SJCRH30 (cell line): ENCODE data around the gene GLI1. TPM values are rescaled to one million over a fixed set of nuclear protein-coding genes. Genes with fewer than 3 reads are reported as not detected.
"Not testable (repeated sequence)": the region's sequence is repeated elsewhere in the genome, so short reads cannot be mapped to it uniquely, and the experiment has no call there.

ENCODE experiments used
- DNase-seq, 2 experiments: peaks; one replicate each; pipeline ENCODE4 v3.0.0-alpha.2; 2015 to 2020
- H3K27ac ChIP-seq: fragments of 250-450 bp; sonication (Bioruptor Pico); 2 replicates; pipeline ENCODE4 v1.5.1; 2020; ENCODE audit warnings: mild to moderate bottlenecking, moderate library complexity
- H3K27me3 ChIP-seq: fragments of 250-450 bp; sonication (Bioruptor Pico); 2 replicates; pipeline ENCODE4 v1.5.1; 2020; ENCODE audit warnings: mild to moderate bottlenecking, moderate library complexity
- H3K36me3 ChIP-seq: fragments of 250-450 bp; sonication (Bioruptor Pico); 2 replicates; pipeline ENCODE4 v1.5.1; 2020; ENCODE audit warnings: mild to moderate bottlenecking, moderate library complexity
- H3K4me1 ChIP-seq: fragments of 250-450 bp; sonication (Bioruptor Pico); 2 replicates; pipeline ENCODE4 v1.5.1; 2020; ENCODE audit warnings: mild to moderate bottlenecking, moderate library complexity
- H3K4me3 ChIP-seq: fragments of 250-450 bp; sonication (Bioruptor Pico); 2 replicates; pipeline ENCODE4 v1.5.1; 2020; ENCODE audit warnings: mild to moderate bottlenecking, moderate library complexity
- H3K9me3 ChIP-seq: fragments of 250-450 bp; sonication (Bioruptor Pico); replicated peaks from 2 replicates; pipeline ENCODE4 v1.5.1; 2020; ENCODE audit warnings: mild to moderate bottlenecking, moderate library complexity
- total RNA-seq: library from RNA; depleted of rRNA; stranded (reverse); fragments of >200 nt; shearing (Covaris generic); gene quantifications from 2 replicates; pipeline ENCODE4 v1.2.3, GENCODE V29; 2014; rRNA removed

Gene GLI1
- total RNA-seq: 171 and 174 TPM in 2 replicates

DNA sequence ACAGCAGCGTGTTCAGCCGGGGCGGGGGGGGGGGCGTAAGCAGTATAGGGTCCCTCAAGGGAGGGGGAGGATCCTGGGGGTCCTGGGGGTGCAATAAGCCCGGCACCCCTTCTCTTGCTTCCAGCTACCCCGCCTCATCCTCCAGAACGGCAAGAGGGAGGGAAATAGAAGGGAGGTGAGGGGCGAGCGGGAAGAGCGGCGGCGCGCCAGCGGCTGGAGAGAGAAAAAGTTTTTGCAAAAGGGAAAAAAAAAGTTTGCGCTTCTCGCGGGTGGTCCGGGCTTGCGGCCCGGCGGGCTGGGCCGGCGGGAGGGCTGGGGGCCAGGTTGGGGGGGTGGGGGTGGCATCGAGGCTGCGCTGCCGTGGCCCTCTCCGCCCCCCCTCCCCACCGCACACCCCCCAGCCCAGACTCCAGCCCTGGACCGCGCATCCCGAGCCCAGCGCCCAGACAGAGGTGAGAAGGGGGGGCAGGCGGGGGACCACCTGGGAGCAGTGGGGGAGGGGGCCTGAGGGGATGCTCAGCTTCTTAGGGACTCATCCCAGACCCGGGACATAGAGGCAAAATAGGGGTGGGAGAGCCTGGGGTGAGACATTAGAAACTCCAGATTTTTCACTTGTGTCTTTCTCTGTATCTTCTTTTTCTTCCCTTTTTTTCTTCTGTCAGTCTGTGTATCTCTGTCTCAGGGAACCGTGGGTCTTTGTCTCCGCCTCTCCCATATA lies at the start of gene GLI1:
TSS of gene GLI1 (plus strand) at position 36 of the 718 bp plus-strand sequence. CDS start 3,907 bp downstream, outside the sequence.
- peaks cover 52% of the 10 kb centered on the region for H3K4me1 ChIP-seq
- no peaks in the 10 kb centered on the region for H3K9me3 ChIP-seq
- H3K36me3 ChIP-seq: peaks cover 5% of the 10 kb centered on the region
- no peaks in the 10 kb centered on the region for H3K27me3 ChIP-seq
- H3K4me3 ChIP-seq: peak within 1 kb of the TSS; percentile 87
- peak; percentile 93 to 94 for DNase-seq
- peak within 1 kb of the TSS; percentile 95 for H3K27ac ChIP-seq

DNA sequence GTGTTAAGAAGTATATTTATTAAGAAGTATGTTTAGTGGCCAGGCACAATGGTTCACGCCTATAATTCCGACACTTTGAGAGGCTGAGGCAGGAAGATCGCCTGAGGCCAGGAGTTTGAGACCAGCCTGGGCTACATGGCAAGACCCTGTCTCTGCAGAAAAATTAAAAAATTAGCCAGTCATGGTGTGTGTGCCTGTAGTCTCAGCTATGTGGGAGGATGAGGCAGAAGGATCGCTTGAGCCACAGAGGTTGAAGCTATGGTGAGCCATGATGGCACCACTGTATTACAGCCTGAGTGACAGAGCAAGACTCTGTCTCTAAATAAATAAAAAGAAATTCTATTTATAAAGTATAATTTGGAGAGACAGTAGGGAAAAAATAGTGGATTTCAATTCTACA lies 49.1 kb upstream of the GLI1 start:
- H3K36me3 ChIP-seq: peaks cover 7% of the 10 kb centered on the region; the same call in 1 of the 2 replicates
- peak in 1 of 2 experiments; percentile 15 for DNase-seq
- no peak overlapping the region for H3K27ac ChIP-seq
- no peaks in the 10 kb centered on the region for H3K27me3 ChIP-seq
- H3K9me3 ChIP-seq: no peaks in the 10 kb centered on the region
- H3K4me3 ChIP-seq: no peak overlapping the region
- H3K4me1 ChIP-seq: no peaks in the 10 kb centered on the region; the same call in 1 of the 2 replicates

DNA sequence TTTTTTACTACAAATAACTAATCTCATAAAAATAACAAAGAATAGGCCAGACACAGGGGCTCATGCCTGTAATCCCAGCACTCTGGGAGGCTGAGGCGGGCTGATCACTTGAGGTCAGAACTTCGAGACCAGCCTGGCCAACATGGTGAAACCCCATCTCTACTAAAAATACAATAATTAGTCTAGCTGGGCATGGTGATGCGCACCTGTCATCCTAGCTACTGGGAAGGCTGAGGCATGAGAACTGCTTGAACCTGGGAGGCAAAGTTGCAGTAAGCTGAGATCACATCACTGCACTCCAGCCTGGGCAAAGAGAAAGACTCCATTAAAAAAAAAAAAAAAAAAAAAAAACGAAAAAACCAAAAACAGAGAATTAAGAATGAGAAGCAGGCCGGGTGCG lies 45.4 kb upstream of the GLI1 start:
- DNase-seq: peak; percentile 53 to 70
- H3K9me3 ChIP-seq, H3K4me3 ChIP-seq, H3K27ac ChIP-seq, H3K27me3 ChIP-seq, H3K36me3 ChIP-seq, H3K4me1 ChIP-seq: not testable (repeated sequence)

DNA sequence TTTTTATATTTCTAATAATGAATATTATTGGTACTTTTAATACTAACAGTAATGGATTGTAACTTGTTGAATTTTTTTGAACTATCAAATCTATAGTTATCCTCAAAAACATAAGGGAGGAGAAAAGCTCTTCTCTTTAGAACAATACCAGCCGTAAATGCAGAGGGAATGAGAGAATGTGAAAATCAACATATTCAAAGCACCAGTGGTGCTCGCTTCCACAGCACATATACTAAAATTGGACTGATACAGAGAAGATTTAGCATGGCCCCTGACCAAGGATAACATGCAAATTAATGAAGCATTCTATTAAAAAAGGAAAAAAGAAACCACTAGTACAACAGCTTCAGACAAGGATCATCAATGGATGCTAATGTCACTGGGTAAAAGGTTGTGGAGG lies 44.5 kb upstream of the GLI1 start:
- peaks cover 10% of the 10 kb centered on the region; the same call in 1 of the 2 replicates for H3K36me3 ChIP-seq
- no peak for DNase-seq
- H3K4me3 ChIP-seq: no peak overlapping the region
- no peaks in the 10 kb centered on the region for H3K9me3 ChIP-seq
- H3K27ac ChIP-seq: no peak overlapping the region
- H3K4me1 ChIP-seq: 0 out of 2 replicates have a peak, but pooled peaks cover 3% of the 10 kb centered on the region
- H3K27me3 ChIP-seq: no peaks in the 10 kb centered on the region

DNA sequence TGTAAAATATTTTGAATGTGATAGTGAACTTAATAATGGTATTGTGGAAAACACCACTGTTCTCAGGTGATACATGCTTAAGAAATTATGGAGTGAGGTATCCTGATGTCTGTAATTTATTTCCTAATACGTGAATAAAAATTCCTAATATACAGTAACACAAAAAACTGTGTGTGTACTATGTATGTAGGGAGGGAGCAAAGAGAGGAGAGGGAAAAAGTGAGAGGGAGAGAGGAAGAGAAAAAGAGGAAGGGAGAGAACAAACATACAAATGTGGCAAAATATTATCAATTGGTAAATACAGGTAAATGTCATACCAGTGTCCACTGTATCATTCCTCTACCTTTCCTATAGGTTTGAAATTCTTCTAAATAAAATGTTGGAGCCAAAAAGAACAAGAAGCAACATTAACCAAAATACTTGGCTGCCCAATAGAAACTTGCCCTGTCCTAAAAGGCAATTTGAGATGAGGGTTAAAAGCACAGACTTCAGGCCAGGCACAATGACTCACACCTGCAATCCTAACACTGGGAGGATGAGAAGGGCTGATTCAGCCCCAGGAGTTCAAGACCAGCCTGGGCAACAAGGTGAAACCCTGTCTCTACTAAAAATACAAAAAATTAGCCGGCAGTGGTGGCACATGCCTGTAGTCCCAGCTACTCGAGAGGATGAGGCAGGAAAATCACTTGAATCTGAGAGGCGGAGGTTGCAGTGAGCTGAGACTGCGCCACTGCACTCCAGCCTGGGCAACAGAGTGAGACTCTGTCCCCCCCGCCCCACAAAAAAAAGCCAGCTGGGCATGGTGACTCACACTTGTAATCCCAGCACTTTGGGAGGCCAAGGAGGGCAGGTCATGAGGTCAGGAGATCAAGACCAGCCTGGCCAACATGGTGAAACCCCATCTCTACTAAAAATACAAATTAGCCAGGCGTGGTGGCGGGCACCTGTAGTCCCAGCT lies 43.3 kb upstream of the GLI1 start:
- Histone ChIP-seq H3K36me3 (peaks cover 11% of the 10 kb centered on the region; the same call in 1 of the 2 replicates), H3K9me3 (no peaks in the 10 kb centered on the region), H3K4me3 (no peak overlapping the region), H3K27ac (no peak overlapping the region), H3K4me1 (0 out of 2 replicates have a peak, but pooled peaks cover 3% of the 10 kb centered on the region), H3K27me3 (no peaks in the 10 kb centered on the region)
- peak in 1 of 2 experiments; percentile 64 for DNase-seq

DNA sequence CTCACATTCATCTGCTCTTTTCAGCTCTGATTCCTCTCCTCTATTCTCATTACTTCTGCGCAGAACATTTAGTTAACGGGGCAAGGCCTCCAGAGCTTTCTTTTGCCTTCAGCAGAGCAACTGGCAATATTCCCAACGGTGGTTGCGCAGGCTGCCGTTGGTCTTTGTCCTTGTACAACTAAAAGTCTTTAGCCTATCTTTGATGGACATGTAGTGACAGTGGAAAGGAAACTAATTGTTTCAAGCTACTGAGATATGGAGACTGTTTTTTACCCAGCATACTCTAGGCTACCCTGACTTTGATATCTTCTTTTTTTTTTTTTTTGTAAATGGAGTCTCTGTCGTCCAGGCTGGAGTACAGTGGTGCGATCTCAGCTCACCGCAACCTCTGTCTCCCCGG lies 41.3 kb upstream of the GLI1 start:
- Histone ChIP-seq H3K27me3 (no peaks in the 10 kb centered on the region), H3K36me3 (peaks cover 28% of the 10 kb centered on the region), H3K27ac (no peak overlapping the region), H3K4me1 (0 out of 2 replicates have a peak, but pooled peaks cover 3% of the 10 kb centered on the region), H3K9me3 (0 out of 2 replicates have a peak, but pooled peaks cover 4% of the 10 kb centered on the region), H3K4me3 (no peak overlapping the region)
- no peak for DNase-seq

DNA sequence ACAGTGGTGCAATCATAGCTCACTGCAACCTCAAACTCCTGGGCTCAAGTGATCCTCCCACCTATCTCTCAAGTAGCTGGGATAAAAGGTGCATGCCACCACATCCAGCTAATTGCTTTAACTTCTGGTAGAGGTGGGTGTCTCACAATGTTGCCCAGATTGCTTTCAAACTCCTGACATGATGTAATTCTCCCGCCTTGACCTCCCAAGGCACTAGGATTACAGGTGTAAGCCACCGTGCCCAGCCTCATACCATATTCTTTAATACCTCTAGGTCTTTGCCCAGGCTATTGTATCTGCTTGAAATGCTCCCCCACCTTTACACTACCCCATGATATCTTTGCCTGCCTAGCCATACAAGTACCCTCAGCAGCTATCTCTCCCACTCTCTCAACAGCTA lies 40.1 kb upstream of the GLI1 start:
- Histone ChIP-seq H3K9me3 (0 out of 2 replicates have a peak, but pooled peaks cover 4% of the 10 kb centered on the region), H3K27ac (no peak overlapping the region), H3K36me3 (peaks cover 35% of the 10 kb centered on the region), H3K4me3 (no peak overlapping the region), H3K27me3 (no peaks in the 10 kb centered on the region), H3K4me1 (0 out of 2 replicates have a peak, but pooled peaks cover 3% of the 10 kb centered on the region)
- no peak for DNase-seq

DNA sequence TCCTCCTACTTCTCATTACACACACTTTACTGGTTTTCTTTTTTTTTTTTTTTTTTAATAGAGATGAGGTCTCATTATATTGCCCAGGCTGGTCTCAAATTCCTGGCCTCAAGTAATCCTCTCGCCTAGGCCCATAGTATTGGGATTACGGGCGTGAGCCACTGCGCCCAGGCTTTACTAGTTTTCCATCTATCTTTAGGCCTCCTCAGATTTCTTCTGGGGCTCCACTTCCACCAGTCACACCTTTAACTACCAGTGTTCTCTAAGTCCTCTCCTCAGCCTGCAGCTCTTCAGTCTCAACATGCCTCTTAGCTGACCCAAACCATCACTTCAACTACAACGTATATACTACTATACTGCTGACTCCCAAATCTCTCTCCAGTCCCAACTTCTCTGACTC lies 39.1 kb upstream of the GLI1 start:
- 0 out of 2 replicates have a peak, but pooled peaks cover 4% of the 10 kb centered on the region for H3K9me3 ChIP-seq
- no peak overlapping the region for H3K4me3 ChIP-seq
- no peak for DNase-seq
- 0 out of 2 replicates have a peak, but pooled peaks cover 3% of the 10 kb centered on the region for H3K4me1 ChIP-seq
- H3K27ac ChIP-seq: no peak overlapping the region
- no peaks in the 10 kb centered on the region for H3K27me3 ChIP-seq
- H3K36me3 ChIP-seq: peaks cover 37% of the 10 kb centered on the region

DNA sequence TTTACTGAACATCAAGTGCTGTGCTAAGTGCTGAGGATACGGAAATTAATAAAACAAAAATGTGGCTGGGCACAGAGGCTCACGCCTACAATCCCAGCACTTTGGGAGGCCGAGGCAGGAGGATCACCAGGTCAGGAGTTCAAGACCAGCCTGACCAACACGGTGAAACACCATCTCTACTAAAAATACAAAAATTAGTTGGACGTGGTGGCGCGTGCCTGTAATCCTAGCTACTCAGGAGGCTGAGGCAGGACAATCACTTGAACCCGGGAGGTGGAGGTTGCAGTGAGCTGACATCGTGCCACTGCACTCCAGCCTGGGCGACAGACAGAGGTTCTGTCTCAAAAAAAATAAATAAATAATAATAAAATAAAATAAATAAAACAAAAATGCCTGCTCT lies 32.6 kb upstream of the GLI1 start:
- H3K36me3 ChIP-seq: peaks cover 28% of the 10 kb centered on the region
- H3K4me3 ChIP-seq, H3K9me3 ChIP-seq, H3K27me3 ChIP-seq, DNase-seq, H3K27ac ChIP-seq, H3K4me1 ChIP-seq: not testable (repeated sequence)

DNA sequence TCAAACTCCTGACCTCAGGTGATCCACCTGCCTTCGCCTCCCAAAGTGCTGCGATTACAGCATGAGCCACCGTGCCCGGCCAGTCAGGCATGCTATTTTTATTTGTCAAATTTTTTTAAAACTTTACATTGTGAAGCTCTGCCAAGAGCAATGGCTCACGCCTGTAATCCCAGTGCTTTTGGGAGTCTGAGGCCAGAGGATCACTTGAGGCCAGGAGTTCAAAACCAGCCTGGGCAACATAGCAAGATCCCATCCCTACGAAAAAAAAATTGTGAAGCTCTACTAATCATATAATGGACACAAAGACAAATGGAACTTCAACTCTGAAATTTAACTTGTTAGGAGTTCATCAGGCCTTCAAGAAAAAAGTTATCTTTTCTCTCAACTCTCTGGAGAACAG lies 30.6 kb upstream of the GLI1 start:
- H3K9me3 ChIP-seq: no peaks in the 10 kb centered on the region
- H3K27ac ChIP-seq: no peak overlapping the region
- no peaks in the 10 kb centered on the region for H3K27me3 ChIP-seq
- H3K36me3 ChIP-seq: peaks cover 13% of the 10 kb centered on the region
- no peak overlapping the region for H3K4me3 ChIP-seq
- DNase-seq: no peak
- H3K4me1 ChIP-seq: peaks cover 7% of the 10 kb centered on the region

DNA sequence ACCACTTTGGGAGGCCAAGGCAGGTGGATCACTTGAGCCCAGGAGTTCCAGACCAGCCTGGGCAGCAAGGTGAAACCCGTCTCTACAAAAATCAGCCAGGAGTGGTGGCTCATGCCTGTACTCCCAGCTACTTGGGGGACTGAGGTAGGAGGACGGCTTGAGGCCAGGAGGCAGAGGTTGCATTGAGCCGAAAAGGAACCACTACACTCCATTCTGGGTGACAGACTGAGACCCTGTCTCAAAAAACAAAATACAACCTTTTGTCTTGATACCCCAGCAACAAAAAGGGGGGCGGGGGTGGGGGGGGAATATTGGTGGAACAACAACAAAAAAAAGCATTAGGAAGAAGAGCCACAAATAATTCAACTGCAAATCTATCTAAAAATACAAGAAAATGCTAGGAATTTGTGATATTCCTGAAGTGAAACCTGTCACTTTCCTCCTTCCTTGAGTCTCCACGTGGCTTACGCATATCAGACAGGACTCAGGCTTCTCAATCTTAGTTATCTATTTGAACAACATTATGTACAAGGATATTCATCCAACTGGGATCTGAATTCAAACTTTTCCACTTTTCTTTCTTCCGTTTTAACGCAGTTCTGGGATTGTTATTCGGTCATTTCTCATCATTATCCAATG lies 30.0 kb upstream of the GLI1 start:
- Histone ChIP-seq H3K9me3 (no peaks in the 10 kb centered on the region), H3K36me3 (peaks cover 9% of the 10 kb centered on the region), H3K4me3 (peak overlapping the region; percentile 65), H3K27me3 (no peaks in the 10 kb centered on the region), H3K4me1 (peaks cover 7% of the 10 kb centered on the region), H3K27ac (peak overlapping the region; percentile 60)
- DNase-seq: peak in 1 of 2 experiments; percentile 64

DNA sequence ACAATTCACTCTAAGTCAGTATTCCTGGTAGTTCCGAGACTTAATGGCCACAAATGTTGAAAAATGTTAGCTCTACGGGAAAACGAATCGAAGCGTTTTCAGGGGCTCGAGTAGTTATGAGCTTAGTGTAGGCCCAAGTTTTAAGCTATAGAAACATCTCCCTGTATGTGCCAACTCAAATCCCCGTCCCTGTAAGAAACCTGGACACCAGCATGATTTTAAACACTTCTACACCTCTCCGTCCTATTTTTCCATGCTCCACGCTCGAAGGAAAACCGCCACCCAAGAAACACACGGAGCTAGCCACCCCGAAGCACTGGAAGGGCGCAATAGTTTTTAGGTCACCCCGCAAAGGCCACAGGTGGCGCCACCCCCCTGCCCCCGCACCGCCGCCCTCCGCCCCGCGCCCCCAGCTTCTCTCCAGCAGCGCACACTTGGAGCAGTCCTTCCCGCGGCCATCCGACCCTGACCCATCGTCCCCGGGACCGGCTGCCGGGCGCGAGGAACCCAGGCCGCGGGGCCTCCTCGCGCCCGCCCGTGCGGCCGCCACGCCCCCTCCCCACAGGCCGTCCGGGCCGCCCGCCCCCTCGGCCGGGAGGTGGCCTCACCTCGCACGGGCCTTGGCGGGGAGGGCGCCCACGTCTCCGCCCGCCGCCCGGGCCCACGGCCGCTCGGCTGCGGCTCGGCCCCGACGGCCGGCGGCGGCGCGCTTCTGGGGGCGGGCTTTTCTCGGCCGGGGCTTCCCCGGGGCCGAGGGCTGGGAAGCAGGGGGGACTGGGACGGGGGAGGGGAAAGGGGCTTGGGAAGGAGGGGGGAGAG lies 29.3 kb upstream of the GLI1 start:
- no peaks in the 10 kb centered on the region for H3K9me3 ChIP-seq
- H3K4me3 ChIP-seq: peak overlapping the region; percentile 65
- H3K4me1 ChIP-seq: peaks cover 7% of the 10 kb centered on the region
- H3K27ac ChIP-seq: peak overlapping the region; percentile 60
- H3K36me3 ChIP-seq: peaks cover 8% of the 10 kb centered on the region
- no peaks in the 10 kb centered on the region for H3K27me3 ChIP-seq
- peak in 1 of 2 experiments; percentile 94 for DNase-seq

DNA sequence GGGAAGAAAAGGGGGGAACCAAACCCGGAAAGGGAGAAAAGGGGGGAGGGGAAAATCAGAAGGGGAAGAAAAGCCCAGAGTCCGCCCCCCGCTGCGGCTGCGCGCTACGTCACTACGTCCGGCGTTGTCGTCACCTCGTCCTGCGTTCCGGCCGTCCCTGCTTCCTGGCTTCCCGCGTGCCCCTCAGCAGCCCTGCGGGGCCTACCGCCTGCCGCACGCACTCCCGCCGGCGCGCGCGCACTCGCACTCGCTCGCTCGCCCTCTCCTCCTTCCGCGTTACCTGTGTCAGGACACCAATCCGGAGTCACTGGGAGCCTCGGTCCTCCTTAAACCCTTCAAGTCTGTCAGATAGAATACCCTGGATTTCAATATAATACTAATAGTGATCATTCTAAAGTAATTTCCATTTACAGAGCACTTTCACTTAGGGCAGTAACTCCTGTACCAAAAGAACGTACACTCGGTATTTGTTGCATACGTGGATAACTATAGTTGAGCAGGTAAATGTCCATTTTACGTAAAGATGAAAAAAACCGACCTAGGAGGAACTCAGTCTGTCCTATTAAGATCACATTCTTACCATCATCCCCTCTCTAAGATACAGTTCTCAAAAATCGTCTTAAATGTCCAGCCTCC lies 28.5 kb upstream of the GLI1 start, which contains the start of gene R3HDM2:
TSS of gene R3HDM2 (minus strand) at position 113 of the 636 bp plus-strand sequence. CDS start 120,615 bp downstream, outside the sequence.
- Histone ChIP-seq H3K4me3 (peak within 1 kb of the TSS; percentile 65), H3K27me3 (no peaks in the 10 kb centered on the region), H3K4me1 (peaks cover 7% of the 10 kb centered on the region), H3K9me3 (no peaks in the 10 kb centered on the region), H3K27ac (peak within 1 kb of the TSS; percentile 60), H3K36me3 (peaks cover 6% of the 10 kb centered on the region)
- DNase-seq: peak; percentile 100
